Liver (tissue), 10 donors: ENCODE measurements around the gene HCLS1. TPM values are rescaled to one million over a fixed set of nuclear protein-coding genes. Genes with fewer than 3 reads are reported as not detected.

ENCODE experiments used
- DNase-seq: peaks from one replicate; pipeline ENCODE4 v3.0.0-alpha.2; 2017; ENCODE audit warnings: low spot score
- H3K27ac ChIP-seq, 2 donors: one replicate each; pipeline ENCODE4 v1.7.0; 2013; ENCODE audit warnings: inconsistent platforms in 2 of 2, low read length in 2 of 2, control low read depth in 1 of 2, low read depth in 1 of 2, mild to moderate bottlenecking in 1 of 2
- H3K27me3 ChIP-seq, 4 donors: one replicate each; pipeline versions ENCODE4 v1.6.1 to v1.7.0; 2013; ENCODE audit warnings: low read length in 3 of 4, inconsistent platforms in 1 of 4, mild to moderate bottlenecking in 1 of 4, moderate library complexity in 1 of 4; ENCODE audit not compliant: control insufficient read depth in 4 of 4, insufficient read depth in 4 of 4
- H3K36me3 ChIP-seq, 4 donors: one replicate each; pipeline versions ENCODE4 v1.6.1 to v1.7.0; 2013; ENCODE audit warnings: low read length in 3 of 4, mild to moderate bottlenecking in 3 of 4, low read depth in 1 of 4, moderate library complexity in 1 of 4; ENCODE audit not compliant: control insufficient read depth in 4 of 4, insufficient read depth in 3 of 4
- H3K4me1 ChIP-seq, 4 donors: one replicate each; pipeline versions ENCODE4 v1.6.1 to v1.7.0; 2013; ENCODE audit warnings: low read length in 3 of 4, mild to moderate bottlenecking in 3 of 4, moderate library complexity in 1 of 4; ENCODE audit not compliant: control insufficient read depth in 4 of 4, insufficient read depth in 4 of 4
- H3K4me3 ChIP-seq, 3 donors: one replicate each; pipeline versions ENCODE4 v1.6.1 to v1.7.0; 2013; ENCODE audit warnings: low read length in 3 of 3, control low read depth in 1 of 3, low read depth in 1 of 3, mild to moderate bottlenecking in 1 of 3
- H3K9ac ChIP-seq, 2 donors: one replicate each; pipeline ENCODE4 v1.7.0; 2013; ENCODE audit warnings: low read length in 2 of 2, mild to moderate bottlenecking in 2 of 2, moderate library complexity in 2 of 2, control low read depth in 1 of 2, low read depth in 1 of 2
- H3K9me3 ChIP-seq, 4 donors: one replicate each; pipeline versions ENCODE4 v1.6.1 to v1.7.0; 2013; ENCODE audit warnings: low read length in 3 of 4; ENCODE audit not compliant: control insufficient read depth in 4 of 4
- ATF3 ChIP-seq: IDR thresholded peaks from 2 replicates; pipeline ENCODE4 v1.6.1; 2016; ENCODE audit warnings: antibody characterized with exemption
- CTCF ChIP-seq: fragments of 150-350 bp; IDR thresholded peaks from 2 replicates; pipeline ENCODE4 v1.5.1; 2017; ENCODE audit warnings: improper control_type of control experiment, low read depth, low read length; ENCODE audit not compliant: missing input control
- EGR1 ChIP-seq, 2 donors: IDR thresholded peaks; 2 replicates each; pipeline ENCODE4 v1.6.1; 2016 to 2018; ENCODE audit warnings: antibody characterized with exemption in 2 of 2, low read depth in 2 of 2
- FOXA1 ChIP-seq: IDR thresholded peaks from 2 replicates; pipeline ENCODE4 v1.6.1; 2016; ENCODE audit warnings: antibody characterized with exemption
- MAX ChIP-seq: IDR thresholded peaks from 2 replicates; pipeline ENCODE4 v1.6.1; 2016; ENCODE audit warnings: antibody characterized with exemption
- RAD21 ChIP-seq, 2 donors: IDR thresholded peaks; 2 replicates each; pipeline ENCODE4 v1.6.1; 2016; ENCODE audit warnings: antibody characterized with exemption in 2 of 2, mild to moderate bottlenecking in 2 of 2
- RXRA ChIP-seq, 2 donors: IDR thresholded peaks; 2 replicates each; pipeline ENCODE4 v1.6.1; 2017 to 2018; ENCODE audit warnings: antibody characterized with exemption in 2 of 2, mild to moderate bottlenecking in 1 of 2
- SP1 ChIP-seq: IDR thresholded peaks from 2 replicates; pipeline ENCODE4 v1.6.1; 2018; ENCODE audit warnings: antibody characterized with exemption, mild to moderate bottlenecking
- TAF1 ChIP-seq: conservative IDR thresholded peaks from 2 replicates; pipeline ENCODE4 v1.6.1; 2016; ENCODE audit warnings: antibody characterized with exemption, mild to moderate bottlenecking
- YY1 ChIP-seq: IDR thresholded peaks from 2 replicates; pipeline ENCODE4 v1.6.1; 2016; ENCODE audit warnings: antibody characterized with exemption, mild to moderate bottlenecking
- WGBS: extraction: QIAGEN DNeasy Blood & Tissue Kit; methylation state at CpG from one replicate; pipeline ENCODE4 v1.1.7; 2013; 5-methylcytosine and 5-hydroxymethylcytosine counted together
- polyA plus RNA-seq, 2 donors: library from polyadenylated mRNA; stranded (reverse) in 1 of 2; unstranded in 1 of 2; fragments of 200-250 nt in 1 of 2; fragments of >200 nt in 1 of 2; fragmentation: Nextera tagmentation in 1 of 2; extraction: Ambion mirVana in 1 of 2; gene quantifications; one replicate each; pipeline versions ENCODE4 v1.2.1 to v1.2.3, GENCODE V29; 2013 to 2015
- small RNA-seq: library from RNA; depleted of rRNA; stranded (forward); fragments of <200 nt; gene quantifications from one replicate; pipeline ENCODE3, GENCODE V24; 2014
- total RNA-seq, 2 donors: library from RNA; depleted of rRNA; stranded (reverse); fragments of >200 nt; gene quantifications; one replicate each; pipeline ENCODE4 v1.2.3, GENCODE V29; 2014
- donor health status: healthy.
- donor health status: healthy.
- donor health status: healthy.
- donor health status: healthy.
- donor health status: healthy.

HCLS1 gene
- total and polyA plus RNA-seq, 4 donors: 17.2 to 39.8 (median 22.5) TPM

GRCh38 chr3:121581691-121582090, 79.0 kb downstream of the HCLS1 start:
- no peaks in the 10 kb centered on the region for H3K4me1 ChIP-seq
- no peak overlapping the region for H3K9ac ChIP-seq
- H3K36me3 ChIP-seq: no peaks in the 10 kb centered on the region
- no peak overlapping the region for H3K27ac ChIP-seq
- DNase-seq: no peak
- H3K9me3 ChIP-seq: no peaks in the 10 kb centered on the region
- H3K27me3 ChIP-seq: no peaks in the 10 kb centered on the region
- 76% methylated on average over 2 of the region's 2 CpGs for WGBS
- TF ChIP-seq SP1: no peak
- no peak for TF ChIP-seq EGR1 (IDR thresholded peaks at IDR 0.05; ENCODE audit: low read depth in 2 of 2)
- TF ChIP-seq FOXA1: no peak
- no peak for TF ChIP-seq RXRA (IDR thresholded peaks at IDR 0.05)
- no peak for TF ChIP-seq YY1
- TF ChIP-seq RAD21 (IDR thresholded peaks at IDR 0.05): no peak
- TF ChIP-seq ATF3: no peak
- TF ChIP-seq TAF1: no peak
- no peak for TF ChIP-seq MAX
- TF ChIP-seq CTCF: no peak
- H3K4me3 ChIP-seq: no peak overlapping the region

Small RNAs within 50 kb of the gene (small RNA-seq; reads per million reads assigned to genes)
- not detected for gene RNU4-62P

Other genes starting within 250 kb of the HCLS1 start
- 10 to 100 TPM in 1 of 2 donors, under 1 TPM in 1; 0.17 to 13.2 TPM for gene POLQ, start 114.9 kb downstream of the HCLS1 start, total RNA-seq
- under 1 TPM; 0.10 to 0.27 TPM for gene POLQ, start 114.9 kb downstream of the HCLS1 start, polyA plus RNA-seq
- gene ARGFX, start 93.0 kb downstream of the HCLS1 start, total RNA-seq: not detected
- not detected for gene ARGFX, start 93.0 kb downstream of the HCLS1 start, polyA plus RNA-seq
- gene FBXO40, start 67.5 kb downstream of the HCLS1 start, total RNA-seq: under 1 TPM; 0.05 to 0.08 TPM
- gene FBXO40, start 67.5 kb downstream of the HCLS1 start, polyA plus RNA-seq: not detected
- 10 to 100 TPM; 29.1 to 58.8 TPM for gene GOLGB1, start 88.8 kb upstream of the HCLS1 start, total RNA-seq
- 10 to 100 TPM; 10.1 to 36.8 TPM for gene GOLGB1, start 88.8 kb upstream of the HCLS1 start, polyA plus RNA-seq
- gene IQCB1, start 174.2 kb upstream of the HCLS1 start, total RNA-seq: 10 to 100 TPM; 13.1 to 14.0 TPM
- 1 to 10 TPM; 2.8 to 5.7 TPM for gene IQCB1, start 174.2 kb upstream of the HCLS1 start, polyA plus RNA-seq
- 1 to 10 TPM; 5.7 to 6.6 TPM for gene EAF2, start 174.3 kb upstream of the HCLS1 start, total RNA-seq
- 1 to 10 TPM; 1.5 to 4.8 TPM for gene EAF2, start 174.3 kb upstream of the HCLS1 start, polyA plus RNA-seq
- gene SLC15A2, start 233.5 kb upstream of the HCLS1 start, total RNA-seq: 1 to 10 TPM in 1 of 2 donors, under 1 TPM in 1; 0.79 to 2.3 TPM
- under 1 TPM; 0.20 to 0.32 TPM for gene SLC15A2, start 233.5 kb upstream of the HCLS1 start, polyA plus RNA-seq